Measurements from ENCODE around the gene KRTCAP3. TPM values are rescaled to one million over a fixed set of nuclear protein-coding genes. Genes with fewer than 3 reads are reported as not detected.

Gene KRTCAP3
- total and polyA plus RNA-seq, 2 donors (not counting 1 experiment from before 2014, with no cell fraction given) = 0.22 to 0.33 TPM

DNA sequence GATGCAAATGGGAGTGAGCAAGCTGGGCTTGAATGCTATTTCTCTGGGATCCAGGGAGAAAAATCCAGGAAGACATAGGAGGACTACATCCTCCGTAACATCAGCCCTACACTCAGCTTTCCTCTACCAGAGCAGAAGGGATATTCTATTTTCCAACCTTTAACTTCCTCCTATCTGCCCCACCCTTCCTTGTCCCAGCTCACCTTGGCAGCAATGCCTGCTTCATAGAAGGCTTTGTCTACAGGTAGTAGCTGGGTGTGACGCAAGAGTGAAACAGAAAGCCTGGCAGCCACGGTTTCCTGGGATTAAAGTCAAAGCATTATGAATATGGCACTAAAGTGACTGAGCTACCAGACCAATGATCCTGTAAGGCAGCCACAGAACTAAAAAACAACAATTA, 3.9 kb downstream of the KRTCAP3 start:
- Histone ChIP-seq H3K36me3 (ENCODE audit: control insufficient read depth, insufficient read depth, low read length) (peaks cover 12% of the 10 kb centered on the region), H3K79me2 (ENCODE audit: control insufficient read depth, insufficient read depth, low read length) (no peaks in the 10 kb centered on the region), H3K4me3 (replicated peaks in 1 of 4; ENCODE audit: control extremely low read depth in 1 of 4, insufficient read depth in 1 of 4, low read depth in 3 of 4, low read length in 4 of 4) (no peak overlapping the region), H3K4me2 (ENCODE audit: extremely low read depth, insufficient read depth, low read length) (no peak overlapping the region), H4K20me1 (ENCODE audit: control insufficient read depth, extremely low read depth, insufficient read depth, low read length) (no peaks in the 10 kb centered on the region), H3K27me3 (ENCODE audit: control insufficient read depth, insufficient read depth, low read length) (no peaks in the 10 kb centered on the region), H3K9ac (ENCODE audit: insufficient read depth, low read length) (no peak overlapping the region), H2AFZ (ENCODE audit: low read length) (no peak overlapping the region), H3K4me1 (ENCODE audit: control insufficient read depth, extremely low read depth, insufficient read depth, low read length) (no peaks in the 10 kb centered on the region), H3K27ac (ENCODE audit: insufficient read depth, low read length) (no peak overlapping the region), H3K9me3 (ENCODE audit: control insufficient read depth, insufficient read depth, low read depth, low read length) (no peaks in the 10 kb centered on the region)
- DNase-seq (ENCODE audit: low read depth in 2 of 2) = no peak
- TF ChIP-seq CTCF (conservative IDR thresholded peaks at IDR 0.05 in 1 of 2, IDR thresholded peaks at IDR 0.05 in 1 of 2; ENCODE audit: low read depth in 1 of 2, low read length in 2 of 2) (no peak), EZH2 (IDR thresholded peaks at IDR 0.05; ENCODE audit: low read length, missing control alignments) (no peak)

DNA sequence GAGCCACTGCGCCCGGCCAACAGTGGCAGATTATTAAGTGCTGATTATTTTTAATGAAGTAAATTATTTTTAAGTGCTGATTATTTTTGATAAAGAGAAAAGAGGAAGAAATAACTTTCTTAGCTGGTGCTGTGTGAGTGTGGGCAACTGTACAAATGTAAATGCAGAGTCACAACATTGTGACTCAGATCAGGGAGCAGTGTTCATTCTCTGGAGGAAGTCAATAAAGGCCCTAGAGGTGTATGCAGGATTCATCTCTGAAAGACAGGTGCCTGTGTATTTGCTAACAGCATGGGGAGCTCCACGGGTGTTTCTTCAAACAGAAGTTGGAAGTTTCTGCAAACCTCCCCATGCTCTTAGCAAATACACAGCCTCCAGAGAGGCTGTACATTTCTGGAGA, 6.2 kb downstream of the KRTCAP3 start:
- TF ChIP-seq EZH2 (IDR thresholded peaks at IDR 0.05; ENCODE audit: low read length, missing control alignments) = no peak
- TF ChIP-seq CTCF (conservative IDR thresholded peaks at IDR 0.05 in 1 of 2, IDR thresholded peaks at IDR 0.05 in 1 of 2; ENCODE audit: low read depth in 1 of 2, low read length in 2 of 2) = no peak
- H3K4me2 ChIP-seq (ENCODE audit: extremely low read depth, insufficient read depth, low read length) = no peak overlapping the region
- no peak for DNase-seq (ENCODE audit: low read depth in 2 of 2)
- H4K20me1 ChIP-seq (ENCODE audit: control insufficient read depth, extremely low read depth, insufficient read depth, low read length) = no peaks in the 10 kb centered on the region
- no peaks in the 10 kb centered on the region for H3K4me1 ChIP-seq (ENCODE audit: control insufficient read depth, extremely low read depth, insufficient read depth, low read length)
- no peaks in the 10 kb centered on the region for H3K27me3 ChIP-seq (ENCODE audit: control insufficient read depth, insufficient read depth, low read length)
- no peaks in the 10 kb centered on the region for H3K9me3 ChIP-seq (ENCODE audit: control insufficient read depth, insufficient read depth, low read depth, low read length)
- no peak overlapping the region for H2AFZ ChIP-seq (ENCODE audit: low read length)
- H3K36me3 ChIP-seq (ENCODE audit: control insufficient read depth, insufficient read depth, low read length) = peaks cover 7% of the 10 kb centered on the region
- no peaks in the 10 kb centered on the region for H3K79me2 ChIP-seq (ENCODE audit: control insufficient read depth, insufficient read depth, low read length)
- H3K4me3 ChIP-seq (replicated peaks in 1 of 4; ENCODE audit: control extremely low read depth in 1 of 4, insufficient read depth in 1 of 4, low read depth in 3 of 4, low read length in 4 of 4) = no peak overlapping the region
- no peak overlapping the region for H3K9ac ChIP-seq (ENCODE audit: insufficient read depth, low read length)
- H3K27ac ChIP-seq (ENCODE audit: insufficient read depth, low read length) = no peak overlapping the region

- Histone ChIP-seq H3K9ac (ENCODE audit: insufficient read depth, low read length) (no peak overlapping the region), H3K4me3 (replicated peaks in 1 of 4; ENCODE audit: control extremely low read depth in 1 of 4, insufficient read depth in 1 of 4, low read depth in 3 of 4, low read length in 4 of 4) (no peak overlapping the region), H3K4me1 (ENCODE audit: control insufficient read depth, extremely low read depth, insufficient read depth, low read length) (no peaks in the 10 kb centered on the region), H3K27ac (ENCODE audit: insufficient read depth, low read length) (no peak overlapping the region), H3K4me2 (ENCODE audit: extremely low read depth, insufficient read depth, low read length) (no peak overlapping the region), H3K27me3 (ENCODE audit: control insufficient read depth, insufficient read depth, low read length) (no peaks in the 10 kb centered on the region), H2AFZ (ENCODE audit: low read length) (no peak overlapping the region), H4K20me1 (ENCODE audit: control insufficient read depth, extremely low read depth, insufficient read depth, low read length) (no peaks in the 10 kb centered on the region), H3K9me3 (ENCODE audit: control insufficient read depth, insufficient read depth, low read depth, low read length) (no peaks in the 10 kb centered on the region), H3K79me2 (ENCODE audit: control insufficient read depth, insufficient read depth, low read length) (no peaks in the 10 kb centered on the region), H3K36me3 (ENCODE audit: control insufficient read depth, insufficient read depth, low read length) (peaks cover 12% of the 10 kb centered on the region)
- TF ChIP-seq EZH2 (IDR thresholded peaks at IDR 0.05; ENCODE audit: low read length, missing control alignments) = no peak
- no peak for TF ChIP-seq CTCF (conservative IDR thresholded peaks at IDR 0.05 in 1 of 2, IDR thresholded peaks at IDR 0.05 in 1 of 2; ENCODE audit: low read depth in 1 of 2, low read length in 2 of 2)
- DNase-seq (ENCODE audit: low read depth in 2 of 2) = no peak
These were observed 8.9 kb downstream of the KRTCAP3 start for GRCh38 chr2:27451095-27451494.

Measured in fibroblast of lung (primary cell).